Liver (tissue), 9 donors: ENCODE data around the gene FOXN3. TPM values are rescaled to one million over a fixed set of nuclear protein-coding genes. Genes with fewer than 3 reads are reported as not detected.

Experiments used
- DNase-seq: peaks from one replicate; pipeline ENCODE4 v3.0.0-alpha.2; 2017; ENCODE audit warnings: low spot score
- H3K27ac ChIP-seq, 2 donors: one replicate each; pipeline ENCODE4 v1.7.0; 2013; ENCODE audit warnings: inconsistent platforms in 2 of 2, low read length in 2 of 2, control low read depth in 1 of 2, low read depth in 1 of 2, mild to moderate bottlenecking in 1 of 2
- H3K27me3 ChIP-seq, 4 donors: one replicate each; pipeline versions ENCODE4 v1.6.1 to v1.7.0; 2013; ENCODE audit warnings: low read length in 3 of 4, inconsistent platforms in 1 of 4, mild to moderate bottlenecking in 1 of 4, moderate library complexity in 1 of 4; ENCODE audit not compliant: control insufficient read depth in 4 of 4, insufficient read depth in 4 of 4
- H3K36me3 ChIP-seq, 4 donors: one replicate each; pipeline versions ENCODE4 v1.6.1 to v1.7.0; 2013; ENCODE audit warnings: low read length in 3 of 4, mild to moderate bottlenecking in 3 of 4, low read depth in 1 of 4, moderate library complexity in 1 of 4; ENCODE audit not compliant: control insufficient read depth in 4 of 4, insufficient read depth in 3 of 4
- H3K4me1 ChIP-seq, 4 donors: one replicate each; pipeline versions ENCODE4 v1.6.1 to v1.7.0; 2013; ENCODE audit warnings: low read length in 3 of 4, mild to moderate bottlenecking in 3 of 4, moderate library complexity in 1 of 4; ENCODE audit not compliant: control insufficient read depth in 4 of 4, insufficient read depth in 4 of 4
- H3K4me3 ChIP-seq, 3 donors: one replicate each; pipeline versions ENCODE4 v1.6.1 to v1.7.0; 2013; ENCODE audit warnings: low read length in 3 of 3, control low read depth in 1 of 3, low read depth in 1 of 3, mild to moderate bottlenecking in 1 of 3
- H3K9ac ChIP-seq, 2 donors: one replicate each; pipeline ENCODE4 v1.7.0; 2013; ENCODE audit warnings: low read length in 2 of 2, mild to moderate bottlenecking in 2 of 2, moderate library complexity in 2 of 2, control low read depth in 1 of 2, low read depth in 1 of 2
- H3K9me3 ChIP-seq, 4 donors: one replicate each; pipeline versions ENCODE4 v1.6.1 to v1.7.0; 2013; ENCODE audit warnings: low read length in 3 of 4; ENCODE audit not compliant: control insufficient read depth in 4 of 4
- EGR1 ChIP-seq, 2 donors: IDR thresholded peaks; 2 replicates each; pipeline ENCODE4 v1.6.1; 2016 to 2018; ENCODE audit warnings: antibody characterized with exemption in 2 of 2, low read depth in 2 of 2
- FOXA1 ChIP-seq: IDR thresholded peaks from 2 replicates; pipeline ENCODE4 v1.6.1; 2016; ENCODE audit warnings: antibody characterized with exemption
- FOXA2 ChIP-seq: IDR thresholded peaks from 2 replicates; pipeline ENCODE4 v1.6.1; 2016; ENCODE audit warnings: antibody characterized with exemption
- HNF4A ChIP-seq, 2 donors: conservative IDR thresholded peaks; 2 replicates each; pipeline ENCODE4 v1.6.1; 2016; ENCODE audit warnings: antibody characterized with exemption in 2 of 2, mild to moderate bottlenecking in 2 of 2
- HNF4G ChIP-seq: IDR thresholded peaks from 2 replicates; pipeline ENCODE4 v1.6.1; 2016; ENCODE audit warnings: antibody characterized with exemption
- JUND ChIP-seq, 2 donors: IDR thresholded peaks; 2 replicates each; pipeline ENCODE4 v1.6.1; 2016; ENCODE audit warnings: antibody characterized with exemption in 2 of 2
- MAX ChIP-seq: IDR thresholded peaks from 2 replicates; pipeline ENCODE4 v1.6.1; 2016; ENCODE audit warnings: antibody characterized with exemption
- NR2F2 ChIP-seq: IDR thresholded peaks from 2 replicates; pipeline ENCODE4 v1.6.1; 2016; ENCODE audit warnings: antibody characterized with exemption
- RAD21 ChIP-seq, 2 donors: IDR thresholded peaks; 2 replicates each; pipeline ENCODE4 v1.6.1; 2016; ENCODE audit warnings: antibody characterized with exemption in 2 of 2, mild to moderate bottlenecking in 2 of 2
- RXRA ChIP-seq, 2 donors: IDR thresholded peaks; 2 replicates each; pipeline ENCODE4 v1.6.1; 2017 to 2018; ENCODE audit warnings: antibody characterized with exemption in 2 of 2, mild to moderate bottlenecking in 1 of 2
- SP1 ChIP-seq: IDR thresholded peaks from 2 replicates; pipeline ENCODE4 v1.6.1; 2018; ENCODE audit warnings: antibody characterized with exemption, mild to moderate bottlenecking
- YY1 ChIP-seq: IDR thresholded peaks from 2 replicates; pipeline ENCODE4 v1.6.1; 2016; ENCODE audit warnings: antibody characterized with exemption, mild to moderate bottlenecking
- ZBTB33 ChIP-seq: IDR thresholded peaks from 2 replicates; pipeline ENCODE4 v1.6.1; 2016; ENCODE audit warnings: antibody characterized with exemption
- WGBS: extraction: QIAGEN DNeasy Blood & Tissue Kit; methylation state at CpG from one replicate; pipeline ENCODE4 v1.1.7; 2013; 5-methylcytosine and 5-hydroxymethylcytosine counted together
- polyA plus RNA-seq, 2 donors: library from polyadenylated mRNA; stranded (reverse) in 1 of 2; unstranded in 1 of 2; fragments of 200-250 nt in 1 of 2; fragments of >200 nt in 1 of 2; fragmentation: Nextera tagmentation in 1 of 2; extraction: Ambion mirVana in 1 of 2; gene quantifications; one replicate each; pipeline versions ENCODE4 v1.2.1 to v1.2.3, GENCODE V29; 2013 to 2015
- total RNA-seq, 2 donors: library from RNA; depleted of rRNA; stranded (reverse); fragments of >200 nt; gene quantifications; one replicate each; pipeline ENCODE4 v1.2.3, GENCODE V29; 2014
- TF ChIP-seq, protein P1 (sequence below): fragments of 150-350 bp; IDR thresholded peaks from 2 replicates; pipeline ENCODE4 v1.5.1; 2017; ENCODE audit warnings: improper control_type of control experiment, low read depth, low read length; ENCODE audit not compliant: missing input control
- TF ChIP-seq, protein P2 (sequence below): IDR thresholded peaks from 2 replicates; pipeline ENCODE4 v1.6.1; 2016; ENCODE audit warnings: antibody characterized with exemption, mild to moderate bottlenecking
- donor health status: healthy.
- donor health status: healthy.
- donor health status: healthy.
- donor health status: healthy.
- donor health status: healthy.

The FOXN3 gene
- total and polyA plus RNA-seq, 4 donors = 17.8 to 44.8 (median 35.3) TPM

- Histone ChIP-seq H3K4me3 (no peak overlapping the region), H3K4me1 (peaks cover 0 to 18% (median 4%) of the 10 kb centered on the region in 4 donors), H3K27me3 (no peaks in the 10 kb centered on the region), H3K9me3 (no peaks in the 10 kb centered on the region), H3K27ac (no peak overlapping the region), H3K36me3 (no peaks in the 10 kb centered on the region), H3K9ac (no peak overlapping the region)
- WGBS = 98% methylated on average over 15 of the region's 15 CpGs
- TF ChIP-seq SP1 = no peak
- TF ChIP-seq EGR1 (IDR thresholded peaks at IDR 0.05; ENCODE audit: low read depth in 2 of 2) = no peak
- TF ChIP-seq NR2F2 = no peak
- TF ChIP-seq, protein P1, sequence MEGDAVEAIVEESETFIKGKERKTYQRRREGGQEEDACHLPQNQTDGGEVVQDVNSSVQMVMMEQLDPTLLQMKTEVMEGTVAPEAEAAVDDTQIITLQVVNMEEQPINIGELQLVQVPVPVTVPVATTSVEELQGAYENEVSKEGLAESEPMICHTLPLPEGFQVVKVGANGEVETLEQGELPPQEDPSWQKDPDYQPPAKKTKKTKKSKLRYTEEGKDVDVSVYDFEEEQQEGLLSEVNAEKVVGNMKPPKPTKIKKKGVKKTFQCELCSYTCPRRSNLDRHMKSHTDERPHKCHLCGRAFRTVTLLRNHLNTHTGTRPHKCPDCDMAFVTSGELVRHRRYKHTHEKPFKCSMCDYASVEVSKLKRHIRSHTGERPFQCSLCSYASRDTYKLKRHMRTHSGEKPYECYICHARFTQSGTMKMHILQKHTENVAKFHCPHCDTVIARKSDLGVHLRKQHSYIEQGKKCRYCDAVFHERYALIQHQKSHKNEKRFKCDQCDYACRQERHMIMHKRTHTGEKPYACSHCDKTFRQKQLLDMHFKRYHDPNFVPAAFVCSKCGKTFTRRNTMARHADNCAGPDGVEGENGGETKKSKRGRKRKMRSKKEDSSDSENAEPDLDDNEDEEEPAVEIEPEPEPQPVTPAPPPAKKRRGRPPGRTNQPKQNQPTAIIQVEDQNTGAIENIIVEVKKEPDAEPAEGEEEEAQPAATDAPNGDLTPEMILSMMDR = no peak
- no peak for TF ChIP-seq FOXA1
- no peak for TF ChIP-seq HNF4A (conservative IDR thresholded peaks at IDR 0.05)
- no peak for TF ChIP-seq RXRA (IDR thresholded peaks at IDR 0.05)
- TF ChIP-seq RAD21 (IDR thresholded peaks at IDR 0.05) = no peak
- no peak for TF ChIP-seq ZBTB33
- no peak for TF ChIP-seq YY1
- TF ChIP-seq, protein P2, sequence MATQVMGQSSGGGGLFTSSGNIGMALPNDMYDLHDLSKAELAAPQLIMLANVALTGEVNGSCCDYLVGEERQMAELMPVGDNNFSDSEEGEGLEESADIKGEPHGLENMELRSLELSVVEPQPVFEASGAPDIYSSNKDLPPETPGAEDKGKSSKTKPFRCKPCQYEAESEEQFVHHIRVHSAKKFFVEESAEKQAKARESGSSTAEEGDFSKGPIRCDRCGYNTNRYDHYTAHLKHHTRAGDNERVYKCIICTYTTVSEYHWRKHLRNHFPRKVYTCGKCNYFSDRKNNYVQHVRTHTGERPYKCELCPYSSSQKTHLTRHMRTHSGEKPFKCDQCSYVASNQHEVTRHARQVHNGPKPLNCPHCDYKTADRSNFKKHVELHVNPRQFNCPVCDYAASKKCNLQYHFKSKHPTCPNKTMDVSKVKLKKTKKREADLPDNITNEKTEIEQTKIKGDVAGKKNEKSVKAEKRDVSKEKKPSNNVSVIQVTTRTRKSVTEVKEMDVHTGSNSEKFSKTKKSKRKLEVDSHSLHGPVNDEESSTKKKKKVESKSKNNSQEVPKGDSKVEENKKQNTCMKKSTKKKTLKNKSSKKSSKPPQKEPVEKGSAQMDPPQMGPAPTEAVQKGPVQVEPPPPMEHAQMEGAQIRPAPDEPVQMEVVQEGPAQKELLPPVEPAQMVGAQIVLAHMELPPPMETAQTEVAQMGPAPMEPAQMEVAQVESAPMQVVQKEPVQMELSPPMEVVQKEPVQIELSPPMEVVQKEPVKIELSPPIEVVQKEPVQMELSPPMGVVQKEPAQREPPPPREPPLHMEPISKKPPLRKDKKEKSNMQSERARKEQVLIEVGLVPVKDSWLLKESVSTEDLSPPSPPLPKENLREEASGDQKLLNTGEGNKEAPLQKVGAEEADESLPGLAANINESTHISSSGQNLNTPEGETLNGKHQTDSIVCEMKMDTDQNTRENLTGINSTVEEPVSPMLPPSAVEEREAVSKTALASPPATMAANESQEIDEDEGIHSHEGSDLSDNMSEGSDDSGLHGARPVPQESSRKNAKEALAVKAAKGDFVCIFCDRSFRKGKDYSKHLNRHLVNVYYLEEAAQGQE = no peak
- TF ChIP-seq JUND (IDR thresholded peaks at IDR 0.05) = no peak
- no peak for TF ChIP-seq MAX
- no peak for TF ChIP-seq FOXA2
- no peak for TF ChIP-seq HNF4G
- DNase-seq = no peak
These were observed 185.5 kb downstream of the FOXN3 start for GRCh38 chr14:89231426-89232113.
